22Rv1 (cell line): Measurements from ENCODE around the gene CTAGE1.

Source experiments
- ZFX ChIP-seq: fragments of 450-650 bp; IDR thresholded peaks from 2 replicates; pipeline ENCODE4 v1.6.1; 2017; ENCODE audit warnings: antibody characterized with exemption, borderline replicate concordance
- TF ChIP-seq, protein P1 (sequence below): fragments of 450-650 bp; IDR thresholded peaks from 2 replicates; pipeline ENCODE4 v1.5.1; 2017; ENCODE audit warnings: mild to moderate bottlenecking

DNA sequence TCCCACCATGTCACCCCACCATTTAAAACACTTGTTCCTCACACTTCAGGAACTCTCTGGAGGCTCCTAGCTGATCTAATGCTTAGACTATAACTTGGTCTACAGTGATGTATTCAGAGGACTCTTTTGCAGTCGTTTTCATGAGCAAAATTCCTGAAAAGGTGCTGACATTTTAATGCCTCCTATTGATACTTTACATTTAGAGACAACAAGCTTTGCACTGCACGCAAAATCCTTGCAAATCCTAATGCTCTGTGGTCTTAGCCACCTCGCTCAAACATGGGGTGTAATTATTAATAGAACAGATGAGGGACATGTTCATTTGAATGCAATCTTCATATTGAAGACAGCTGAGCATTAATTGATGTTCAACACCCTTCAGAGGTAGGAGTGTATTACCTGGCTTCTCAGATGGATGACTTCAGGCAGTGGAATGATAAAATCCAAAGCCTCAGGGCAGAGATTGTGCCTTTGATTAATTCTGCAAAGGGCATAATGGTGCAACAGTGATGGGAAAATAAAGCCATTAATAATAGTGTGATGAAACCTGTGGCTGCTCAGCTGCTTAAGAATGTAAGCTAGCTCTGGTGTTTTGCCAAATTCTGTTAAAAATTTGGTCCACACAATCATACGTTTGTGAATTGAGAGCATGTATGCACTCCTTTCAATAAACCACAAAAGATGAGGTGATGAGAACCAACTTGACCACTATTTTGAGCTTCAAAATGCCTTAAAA lies 5.4 kb downstream of the CTAGE1 start:
- TF ChIP-seq, protein P1, sequence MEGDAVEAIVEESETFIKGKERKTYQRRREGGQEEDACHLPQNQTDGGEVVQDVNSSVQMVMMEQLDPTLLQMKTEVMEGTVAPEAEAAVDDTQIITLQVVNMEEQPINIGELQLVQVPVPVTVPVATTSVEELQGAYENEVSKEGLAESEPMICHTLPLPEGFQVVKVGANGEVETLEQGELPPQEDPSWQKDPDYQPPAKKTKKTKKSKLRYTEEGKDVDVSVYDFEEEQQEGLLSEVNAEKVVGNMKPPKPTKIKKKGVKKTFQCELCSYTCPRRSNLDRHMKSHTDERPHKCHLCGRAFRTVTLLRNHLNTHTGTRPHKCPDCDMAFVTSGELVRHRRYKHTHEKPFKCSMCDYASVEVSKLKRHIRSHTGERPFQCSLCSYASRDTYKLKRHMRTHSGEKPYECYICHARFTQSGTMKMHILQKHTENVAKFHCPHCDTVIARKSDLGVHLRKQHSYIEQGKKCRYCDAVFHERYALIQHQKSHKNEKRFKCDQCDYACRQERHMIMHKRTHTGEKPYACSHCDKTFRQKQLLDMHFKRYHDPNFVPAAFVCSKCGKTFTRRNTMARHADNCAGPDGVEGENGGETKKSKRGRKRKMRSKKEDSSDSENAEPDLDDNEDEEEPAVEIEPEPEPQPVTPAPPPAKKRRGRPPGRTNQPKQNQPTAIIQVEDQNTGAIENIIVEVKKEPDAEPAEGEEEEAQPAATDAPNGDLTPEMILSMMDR: no peak
- TF ChIP-seq ZFX: no peak
